KMS-11 (cell line): ENCODE results near the gene RBCK1.

Source experiments
- H2AFZ ChIP-seq: fragments of 200-600 bp; sonication (generic); 2 replicates; pipeline ENCODE4 v1.6.1; 2016; ENCODE audit warnings: antibody characterized with exemption, mixed run types, low read depth
- H3K27ac ChIP-seq: fragments of 200-600 bp; sonication (generic); 2 replicates; pipeline ENCODE4 v1.6.1; 2016; ENCODE audit warnings: mild to moderate bottlenecking, mixed run types
- H3K27me3 ChIP-seq: fragments of 200-600 bp; sonication (generic); 2 replicates; pipeline ENCODE4 v1.6.1; 2017; ENCODE audit warnings: mild to moderate bottlenecking, low read depth, mixed run types, moderate library complexity; ENCODE audit not compliant: insufficient read depth
- H3K36me3 ChIP-seq: fragments of 200-600 bp; sonication (generic); 2 replicates; pipeline ENCODE4 v1.6.1; 2017; ENCODE audit warnings: mild to moderate bottlenecking, mixed run types; ENCODE audit not compliant: insufficient read depth
- H3K4me1 ChIP-seq: fragments of 200-600 bp; sonication (generic); 2 replicates; pipeline ENCODE4 v1.6.1; 2016; ENCODE audit warnings: mild to moderate bottlenecking, low read depth, mixed run types; ENCODE audit not compliant: poor library complexity, severe bottlenecking
- H3K4me2 ChIP-seq: fragments of 200-600 bp; sonication (generic); 2 replicates; pipeline ENCODE4 v1.7.0; 2016; ENCODE audit warnings: mild to moderate bottlenecking, mixed run types
- H3K4me3 ChIP-seq: fragments of 200-600 bp; sonication (generic); IDR thresholded peaks from 2 replicates; pipeline ENCODE4 v1.6.1; 2017; ENCODE audit warnings: low read depth, low read length, mixed read lengths; ENCODE audit not compliant: insufficient read depth
- H3K79me2 ChIP-seq: fragments of 200-600 bp; sonication (generic); 2 replicates; pipeline ENCODE4 v1.6.1; 2016; ENCODE audit warnings: low read depth, mixed run types; ENCODE audit not compliant: insufficient read depth
- H3K9ac ChIP-seq: fragments of 200-600 bp; sonication (generic); 2 replicates; pipeline ENCODE4 v1.6.1; 2016; ENCODE audit warnings: mild to moderate bottlenecking, mixed run types
- H4K20me1 ChIP-seq: fragments of 200-600 bp; sonication (generic); 2 replicates; pipeline ENCODE4 v1.6.1; 2016; ENCODE audit warnings: mild to moderate bottlenecking, mixed run types; ENCODE audit not compliant: insufficient read depth
- TF ChIP-seq, protein P1 (sequence below): fragments of 200-600 bp; sonication (generic); conservative IDR thresholded peaks from 2 replicates; pipeline ENCODE4 v1.6.1; 2017; ENCODE audit warnings: low read depth, mild to moderate bottlenecking, antibody characterized with exemption, low read length, moderate library complexity, mixed read lengths

RBCK1 gene

DNA sequence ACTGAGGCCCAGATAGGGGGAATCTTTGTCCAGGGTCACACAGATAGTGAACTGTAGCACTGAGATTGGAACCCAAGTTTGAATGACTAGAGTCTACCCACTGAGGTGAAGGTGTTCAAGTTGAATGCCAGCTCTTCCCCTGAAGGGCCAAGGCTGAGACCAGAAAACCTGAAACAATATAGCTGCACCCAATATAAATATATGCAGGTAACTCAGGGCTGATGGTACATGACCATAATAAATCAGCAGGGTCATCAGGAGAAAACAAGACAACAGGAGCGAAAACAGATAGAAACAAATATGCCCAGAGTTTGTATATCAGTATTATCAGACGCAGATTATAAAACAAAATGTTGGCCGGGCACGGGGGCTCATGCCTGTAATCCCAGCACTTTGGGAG lies 4.0 kb upstream of the RBCK1 start:
- no peaks in the 10 kb centered on the region for H4K20me1 ChIP-seq
- no peaks in the 10 kb centered on the region for H3K27me3 ChIP-seq
- H2AFZ ChIP-seq, result no peak overlapping the region
- peaks cover 6% of the 10 kb centered on the region; the same call in 1 of the 2 replicates for H3K79me2 ChIP-seq
- H3K4me2 ChIP-seq, result no peak overlapping the region
- H3K27ac ChIP-seq, result no peak overlapping the region
- H3K9ac ChIP-seq, result no peak overlapping the region
- H3K36me3 ChIP-seq, result no peaks in the 10 kb centered on the region
- peaks cover 50% of the 10 kb centered on the region for H3K4me1 ChIP-seq
- TF ChIP-seq, protein P1, sequence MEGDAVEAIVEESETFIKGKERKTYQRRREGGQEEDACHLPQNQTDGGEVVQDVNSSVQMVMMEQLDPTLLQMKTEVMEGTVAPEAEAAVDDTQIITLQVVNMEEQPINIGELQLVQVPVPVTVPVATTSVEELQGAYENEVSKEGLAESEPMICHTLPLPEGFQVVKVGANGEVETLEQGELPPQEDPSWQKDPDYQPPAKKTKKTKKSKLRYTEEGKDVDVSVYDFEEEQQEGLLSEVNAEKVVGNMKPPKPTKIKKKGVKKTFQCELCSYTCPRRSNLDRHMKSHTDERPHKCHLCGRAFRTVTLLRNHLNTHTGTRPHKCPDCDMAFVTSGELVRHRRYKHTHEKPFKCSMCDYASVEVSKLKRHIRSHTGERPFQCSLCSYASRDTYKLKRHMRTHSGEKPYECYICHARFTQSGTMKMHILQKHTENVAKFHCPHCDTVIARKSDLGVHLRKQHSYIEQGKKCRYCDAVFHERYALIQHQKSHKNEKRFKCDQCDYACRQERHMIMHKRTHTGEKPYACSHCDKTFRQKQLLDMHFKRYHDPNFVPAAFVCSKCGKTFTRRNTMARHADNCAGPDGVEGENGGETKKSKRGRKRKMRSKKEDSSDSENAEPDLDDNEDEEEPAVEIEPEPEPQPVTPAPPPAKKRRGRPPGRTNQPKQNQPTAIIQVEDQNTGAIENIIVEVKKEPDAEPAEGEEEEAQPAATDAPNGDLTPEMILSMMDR, result no peak
- no peak overlapping the region for H3K4me3 ChIP-seq

DNA sequence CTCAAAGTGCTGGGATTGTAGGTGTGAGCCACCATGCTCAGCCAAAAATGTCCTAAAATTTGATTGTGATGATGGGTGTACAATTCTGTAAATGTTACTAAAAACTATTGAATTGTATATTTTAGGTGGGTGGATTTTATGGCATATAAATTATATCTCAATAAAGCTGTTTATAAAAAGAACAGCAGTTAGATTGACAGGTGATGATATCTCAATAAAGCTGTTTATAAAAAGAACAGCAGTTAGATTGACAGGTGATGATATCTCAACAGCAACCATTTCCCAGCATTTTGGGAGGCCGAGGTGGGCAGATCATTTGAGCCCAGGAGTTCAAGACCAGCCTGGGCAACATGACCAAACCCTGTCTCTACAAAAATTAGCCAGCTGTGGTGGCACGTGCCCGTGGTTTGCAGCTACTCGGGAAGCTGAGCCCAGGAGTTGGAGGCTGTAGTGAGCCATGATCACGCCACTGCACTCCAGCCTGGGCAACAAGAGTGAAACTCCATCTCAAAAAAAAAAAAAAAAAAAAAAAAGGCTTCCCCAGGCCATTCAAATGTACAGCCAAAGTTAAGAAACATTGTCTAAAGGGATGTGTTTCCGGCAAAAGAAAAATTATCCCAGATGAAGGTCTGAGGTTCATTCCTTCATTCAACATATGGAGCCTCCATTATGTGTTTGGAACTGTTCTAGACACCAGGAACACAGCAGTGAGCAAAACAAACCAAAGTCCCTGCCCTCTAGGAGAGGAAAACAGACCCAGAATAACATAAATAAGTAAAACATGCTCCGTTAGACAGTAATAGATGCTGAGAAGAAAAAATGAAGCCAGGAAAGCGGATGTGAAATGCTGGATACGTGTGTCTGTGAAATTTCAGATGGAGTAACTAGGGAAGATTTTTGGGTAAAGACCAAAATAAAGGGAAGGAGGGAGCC lies 1.6 kb upstream of the RBCK1 start:
- TF ChIP-seq, protein P1, result no peak
- Histone ChIP-seq H3K79me2 (peaks cover 10% of the 10 kb centered on the region; the same call in 1 of the 2 replicates), H3K27me3 (no peaks in the 10 kb centered on the region), H3K4me2 (peak overlapping the region; percentile 65), H3K9ac (peak overlapping the region; percentile 46; the same call in 1 of the 2 replicates), H3K27ac (peak overlapping the region; percentile 54), H3K4me1 (peaks cover 43% of the 10 kb centered on the region), H4K20me1 (no peaks in the 10 kb centered on the region), H3K36me3 (no peaks in the 10 kb centered on the region), H2AFZ (peak overlapping the region; percentile 70), H3K4me3 (no peak overlapping the region)

DNA sequence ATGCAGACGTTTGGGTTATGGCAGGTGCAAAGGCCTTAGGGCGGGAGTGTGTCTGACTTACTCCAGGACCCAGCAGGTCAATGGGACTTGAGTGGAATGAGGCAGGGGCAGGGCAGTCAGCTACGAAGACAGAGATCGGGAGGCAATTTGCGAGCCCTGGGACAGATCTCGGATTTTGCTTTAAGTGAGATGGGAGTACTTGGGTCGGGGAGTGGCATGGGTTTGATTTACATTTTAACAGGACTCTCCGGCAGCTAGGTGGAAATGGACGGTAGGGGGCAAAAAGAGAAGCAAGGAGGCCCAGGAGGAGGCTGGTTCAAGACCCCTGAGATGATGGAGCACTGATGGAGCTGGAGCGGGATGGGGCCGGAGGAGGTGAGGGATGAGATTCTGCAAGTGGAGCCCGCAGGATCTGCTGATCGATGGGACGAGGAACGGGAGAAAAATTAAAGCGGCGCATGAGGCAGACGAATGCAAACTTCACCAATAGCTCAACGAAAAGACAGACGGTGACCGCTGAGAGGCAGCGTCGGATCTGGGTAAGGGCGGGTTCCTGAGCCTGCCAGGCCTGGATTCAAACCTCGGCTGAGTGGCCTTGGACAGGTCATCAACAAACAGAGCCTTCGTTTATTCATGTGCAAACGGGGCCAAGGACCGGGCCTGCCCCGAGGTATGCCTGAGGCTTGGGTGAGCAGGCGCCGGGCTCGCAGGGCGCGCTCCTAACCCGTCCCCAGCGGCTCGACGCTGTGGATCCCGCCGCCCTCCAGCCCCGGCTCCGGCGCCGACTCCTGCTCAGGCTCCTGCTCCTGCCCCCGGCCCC lies 756 bp upstream of the RBCK1 start:
- no peaks in the 10 kb centered on the region for H3K36me3 ChIP-seq
- peak overlapping the region; percentile 54 for H3K27ac ChIP-seq
- H3K4me2 ChIP-seq, result peak overlapping the region; percentile 65
- peak overlapping the region; percentile 70 for H2AFZ ChIP-seq
- H3K9ac ChIP-seq, result peak overlapping the region; percentile 46; the same call in 1 of the 2 replicates
- TF ChIP-seq, protein P1, result peak; percentile 77
- no peaks in the 10 kb centered on the region for H3K27me3 ChIP-seq
- H4K20me1 ChIP-seq, result no peaks in the 10 kb centered on the region
- peaks cover 10% of the 10 kb centered on the region; the same call in 1 of the 2 replicates for H3K79me2 ChIP-seq
- peaks cover 35% of the 10 kb centered on the region for H3K4me1 ChIP-seq
- H3K4me3 ChIP-seq, result no peak overlapping the region

DNA sequence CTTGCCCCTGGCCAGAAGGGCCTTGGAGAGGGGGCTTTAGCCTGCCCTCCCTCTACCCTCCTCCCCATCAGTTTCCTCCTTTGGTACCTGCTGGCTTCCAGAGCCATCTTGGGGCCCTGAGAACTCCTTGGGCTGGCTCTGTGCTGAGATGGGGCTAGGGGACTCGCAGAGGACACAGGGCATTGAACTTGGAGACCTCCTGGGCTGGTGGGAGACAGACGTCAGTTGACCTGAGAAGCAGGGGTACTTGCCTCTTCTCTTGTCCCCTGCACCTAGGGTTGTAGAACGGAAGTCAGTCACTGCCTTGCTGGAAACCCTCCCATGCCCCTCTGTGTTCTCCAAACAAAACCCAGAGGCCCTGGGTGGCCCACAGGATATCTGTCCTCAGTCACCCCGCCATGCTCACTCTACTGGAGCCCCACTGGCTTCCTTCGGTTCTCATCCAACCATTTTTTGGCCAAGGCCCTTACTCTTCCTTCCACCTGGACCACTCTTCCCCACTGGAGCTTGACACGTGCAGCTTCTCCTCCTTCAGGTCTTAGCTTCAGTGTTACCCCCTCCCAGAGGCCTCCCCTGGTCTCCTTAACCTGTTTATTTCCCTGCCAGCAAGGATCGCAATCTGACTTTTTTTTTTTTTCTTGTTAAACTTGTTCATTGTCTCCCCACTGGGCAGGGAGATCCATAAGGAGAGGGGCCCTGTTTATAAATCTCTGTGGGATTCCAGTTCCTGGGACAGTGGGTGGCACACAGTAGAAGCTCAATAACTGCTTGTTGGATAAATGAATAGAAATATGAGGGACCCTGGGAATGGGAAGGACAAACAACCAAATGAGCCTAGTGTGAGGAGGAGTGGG lies 971 bp downstream of the RBCK1 start:
- Histone ChIP-seq H3K36me3 (no peaks in the 10 kb centered on the region), H3K4me2 (peak overlapping the region; percentile 80), H3K4me1 (peaks cover 29% of the 10 kb centered on the region), H4K20me1 (no peaks in the 10 kb centered on the region), H3K4me3 (no peak overlapping the region), H3K27me3 (no peaks in the 10 kb centered on the region), H2AFZ (peak overlapping the region; percentile 60), H3K9ac (peak overlapping the region; percentile 76), H3K79me2 (peaks cover 10% of the 10 kb centered on the region; the same call in 1 of the 2 replicates), H3K27ac (0 out of 2 replicates have a peak overlapping the region, but pooled peaks have one; percentile 55)
- TF ChIP-seq, protein P1, result no peak
